ENCODE measurements around the gene TMEM260.

GRCh38 chr14:56554301-56554700 is 25.3 kb upstream of the TMEM260 start:
- TF ChIP-seq POLR2A (IDR thresholded peaks at IDR 0.05) (no peak), CTCF (IDR thresholded peaks at IDR 0.05) (no peak)
